Panc1 (cell line): ENCODE results near the gene PCIF1. TPM values are rescaled to one million over a fixed set of nuclear protein-coding genes. Genes with fewer than 3 reads are reported as not detected.

Source experiments
- ATAC-seq: fragments of 200-7000 bp; cut with Tn5 transposase; 2 replicates; pipeline ENCODE4 v1.9.1; 2020; ENCODE audit warnings: mild to moderate bottlenecking, moderate library complexity
- BruUV-seq: library from RNA; stranded (reverse); fragments of 400-500 nt; replicated peaks from 2 replicates; lab custom pipeline; 2021; lab: Mats Ljungman, UMichigan
- CTCF ChIA-PET: fragments of 300-600 bp; sonication (Branson Sonifier 250); formaldehyde crosslinking; loops from one replicate; lab custom pipeline; 2022; ENCODE audit warnings: antibody characterized with exemption; lab: Charles Lee
- POLR2A ChIA-PET: fragments of 300-600 bp; sonication (Branson Sonifier 250); formaldehyde crosslinking; loops from one replicate; lab custom pipeline; 2022; ENCODE audit warnings: antibody characterized with exemption; lab: Charles Lee
- DNase-seq: peaks from one replicate; pipeline ENCODE4 v3.0.0-alpha.2; 2010; ENCODE audit warnings: low read depth, low spot score
- H3K27ac ChIP-seq: 2 replicates; pipeline ENCODE4 v1.5.1; 2011; ENCODE audit warnings: mild to moderate bottlenecking, low read length, inconsistent platforms
- H3K27me3 ChIP-seq: fragments of 200-500 bp; sonication (Bioruptor generic); 2 replicates; pipeline ENCODE4 v1.6.0; 2014; ENCODE audit warnings: low read length, inconsistent platforms; ENCODE audit not compliant: control insufficient read depth, insufficient read depth
- H3K36me3 ChIP-seq: fragments of 200-500 bp; sonication (Bioruptor generic); 2 replicates; pipeline ENCODE4 v1.5.1; 2014; ENCODE audit warnings: inconsistent platforms, mild to moderate bottlenecking, low read length, moderate library complexity; ENCODE audit not compliant: control insufficient read depth, insufficient read depth
- H3K4me1 ChIP-seq: 2 replicates; pipeline ENCODE4 v1.5.1; 2011; ENCODE audit warnings: inconsistent platforms, mild to moderate bottlenecking, low read length, moderate library complexity; ENCODE audit not compliant: control insufficient read depth, insufficient read depth
- H3K4me3 ChIP-seq, 2 experiments: 2 replicates each; pipeline ENCODE4 v1.5.1; 2011 to 2012; ENCODE audit warnings: low read depth in 2 of 2, low read length in 2 of 2, mild to moderate bottlenecking in 2 of 2, inconsistent platforms in 1 of 2, moderate library complexity in 1 of 2
- H3K9me3 ChIP-seq: fragments of 200-500 bp; sonication (Bioruptor generic); 2 replicates; pipeline ENCODE4 v1.5.1; 2014; ENCODE audit warnings: low read depth, mild to moderate bottlenecking, inconsistent platforms, low read length, moderate library complexity; ENCODE audit not compliant: control insufficient read depth, insufficient read depth
- POLR2AphosphoS5 ChIP-seq: IDR thresholded peaks from 2 replicates; pipeline ENCODE4 v1.6.1; 2012; ENCODE audit warnings: mild to moderate bottlenecking, low read depth, low read length, moderate library complexity
- SIN3A ChIP-seq: IDR thresholded peaks from 2 replicates; pipeline ENCODE4 v1.6.1; 2012; ENCODE audit warnings: low read depth, mild to moderate bottlenecking, low read length, moderate library complexity, borderline replicate concordance; ENCODE audit not compliant: insufficient read depth
- TCF7L2 ChIP-seq: IDR thresholded peaks from 2 replicates; pipeline ENCODE4 v1.6.1; 2011; ENCODE audit warnings: mild to moderate bottlenecking, low read depth, low read length, inconsistent platforms
- in situ Hi-C: cut with HindIII; loops from 2 replicates; pipeline ENCODE4 v1.10.0; 2016; ENCODE audit warnings: low sequenced_read_pairs, low pct_unique_long_range_greater_than_20kb
- intact Hi-C: fragments of 100-400 bp; cut with micrococcal nuclease; formaldehyde crosslinking; loops from one replicate; pipeline ENCODE4 v1.10.0; 2022; ENCODE audit not compliant: unreplicated experiment
- total RNA-seq: library from RNA; stranded (reverse); gene quantifications from one replicate; pipeline ENCODE4 v1.2.1, GENCODE V29; 2021; ENCODE audit not compliant: unreplicated experiment
- TF ChIP-seq, protein P1 (sequence below): fragments of 450-650 bp; IDR thresholded peaks from 2 replicates; pipeline ENCODE4 v1.5.1; 2017; ENCODE audit warnings: mild to moderate bottlenecking
- TF ChIP-seq, protein P2 (sequence below), 2 experiments: IDR thresholded peaks; 2 replicates each; pipeline ENCODE4 v1.6.1; 2011 to 2012; ENCODE audit warnings: low read depth in 2 of 2, control low read depth in 1 of 2, low read length in 1 of 2, mild to moderate bottlenecking in 1 of 2, moderate library complexity in 1 of 2; ENCODE audit not compliant: insufficient read depth in 1 of 2

PCIF1 gene
- total RNA-seq, 1 experiment from 2014 or later, result 24.6 TPM

DNA sequence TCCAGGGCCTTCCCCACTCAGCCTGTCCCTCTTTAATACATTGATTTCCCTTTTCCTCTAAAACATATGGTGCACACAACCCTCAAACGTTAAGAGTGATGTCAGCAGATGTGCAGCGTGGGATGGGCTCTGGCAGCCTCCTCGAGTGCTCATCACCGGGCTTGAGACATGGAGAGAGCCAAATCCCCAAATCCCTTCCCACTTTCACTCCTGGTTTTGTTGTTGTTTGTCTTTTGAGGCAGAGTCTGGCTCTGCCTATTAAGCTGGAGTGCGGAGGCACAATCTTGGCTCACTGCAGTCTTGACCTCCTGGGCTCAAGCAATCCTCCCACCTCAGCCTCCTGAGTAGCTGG is 16.7 kb upstream of the PCIF1 start:
- no TSS peak for BruUV-seq
- no peak for DNase-seq
- H3K27ac ChIP-seq, result no peak overlapping the region
- no peak for TF ChIP-seq SIN3A
- TF ChIP-seq TCF7L2, result no peak
- TF ChIP-seq, protein P1, sequence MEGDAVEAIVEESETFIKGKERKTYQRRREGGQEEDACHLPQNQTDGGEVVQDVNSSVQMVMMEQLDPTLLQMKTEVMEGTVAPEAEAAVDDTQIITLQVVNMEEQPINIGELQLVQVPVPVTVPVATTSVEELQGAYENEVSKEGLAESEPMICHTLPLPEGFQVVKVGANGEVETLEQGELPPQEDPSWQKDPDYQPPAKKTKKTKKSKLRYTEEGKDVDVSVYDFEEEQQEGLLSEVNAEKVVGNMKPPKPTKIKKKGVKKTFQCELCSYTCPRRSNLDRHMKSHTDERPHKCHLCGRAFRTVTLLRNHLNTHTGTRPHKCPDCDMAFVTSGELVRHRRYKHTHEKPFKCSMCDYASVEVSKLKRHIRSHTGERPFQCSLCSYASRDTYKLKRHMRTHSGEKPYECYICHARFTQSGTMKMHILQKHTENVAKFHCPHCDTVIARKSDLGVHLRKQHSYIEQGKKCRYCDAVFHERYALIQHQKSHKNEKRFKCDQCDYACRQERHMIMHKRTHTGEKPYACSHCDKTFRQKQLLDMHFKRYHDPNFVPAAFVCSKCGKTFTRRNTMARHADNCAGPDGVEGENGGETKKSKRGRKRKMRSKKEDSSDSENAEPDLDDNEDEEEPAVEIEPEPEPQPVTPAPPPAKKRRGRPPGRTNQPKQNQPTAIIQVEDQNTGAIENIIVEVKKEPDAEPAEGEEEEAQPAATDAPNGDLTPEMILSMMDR, result no peak
- TF ChIP-seq, protein P2, sequence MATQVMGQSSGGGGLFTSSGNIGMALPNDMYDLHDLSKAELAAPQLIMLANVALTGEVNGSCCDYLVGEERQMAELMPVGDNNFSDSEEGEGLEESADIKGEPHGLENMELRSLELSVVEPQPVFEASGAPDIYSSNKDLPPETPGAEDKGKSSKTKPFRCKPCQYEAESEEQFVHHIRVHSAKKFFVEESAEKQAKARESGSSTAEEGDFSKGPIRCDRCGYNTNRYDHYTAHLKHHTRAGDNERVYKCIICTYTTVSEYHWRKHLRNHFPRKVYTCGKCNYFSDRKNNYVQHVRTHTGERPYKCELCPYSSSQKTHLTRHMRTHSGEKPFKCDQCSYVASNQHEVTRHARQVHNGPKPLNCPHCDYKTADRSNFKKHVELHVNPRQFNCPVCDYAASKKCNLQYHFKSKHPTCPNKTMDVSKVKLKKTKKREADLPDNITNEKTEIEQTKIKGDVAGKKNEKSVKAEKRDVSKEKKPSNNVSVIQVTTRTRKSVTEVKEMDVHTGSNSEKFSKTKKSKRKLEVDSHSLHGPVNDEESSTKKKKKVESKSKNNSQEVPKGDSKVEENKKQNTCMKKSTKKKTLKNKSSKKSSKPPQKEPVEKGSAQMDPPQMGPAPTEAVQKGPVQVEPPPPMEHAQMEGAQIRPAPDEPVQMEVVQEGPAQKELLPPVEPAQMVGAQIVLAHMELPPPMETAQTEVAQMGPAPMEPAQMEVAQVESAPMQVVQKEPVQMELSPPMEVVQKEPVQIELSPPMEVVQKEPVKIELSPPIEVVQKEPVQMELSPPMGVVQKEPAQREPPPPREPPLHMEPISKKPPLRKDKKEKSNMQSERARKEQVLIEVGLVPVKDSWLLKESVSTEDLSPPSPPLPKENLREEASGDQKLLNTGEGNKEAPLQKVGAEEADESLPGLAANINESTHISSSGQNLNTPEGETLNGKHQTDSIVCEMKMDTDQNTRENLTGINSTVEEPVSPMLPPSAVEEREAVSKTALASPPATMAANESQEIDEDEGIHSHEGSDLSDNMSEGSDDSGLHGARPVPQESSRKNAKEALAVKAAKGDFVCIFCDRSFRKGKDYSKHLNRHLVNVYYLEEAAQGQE (IDR thresholded peaks at IDR 0.05; ENCODE audit: insufficient read depth in 1 of 2, low read depth in 2 of 2, low read length in 1 of 2), result no peak
- no peak for TF ChIP-seq POLR2AphosphoS5
- H3K27me3 ChIP-seq, result no peaks in the 10 kb centered on the region
- ATAC-seq, result no peak
- intact Hi-C loops (no loop called here), in situ Hi-C loops (no loop called here)
- no peak overlapping the region for H3K4me3 ChIP-seq
- H3K4me1 ChIP-seq, result no peaks in the 10 kb centered on the region
- H3K9me3 ChIP-seq, result no peaks in the 10 kb centered on the region
- no peaks in the 10 kb centered on the region for H3K36me3 ChIP-seq
- CTCF ChIA-PET, result no interaction called here
- POLR2A ChIA-PET, result interaction anchor here (0.8 kb wide), 1 partner anchor 19 kb away, joined by 3 read pairs; no protein-coding TSS in a partner anchor

DNA sequence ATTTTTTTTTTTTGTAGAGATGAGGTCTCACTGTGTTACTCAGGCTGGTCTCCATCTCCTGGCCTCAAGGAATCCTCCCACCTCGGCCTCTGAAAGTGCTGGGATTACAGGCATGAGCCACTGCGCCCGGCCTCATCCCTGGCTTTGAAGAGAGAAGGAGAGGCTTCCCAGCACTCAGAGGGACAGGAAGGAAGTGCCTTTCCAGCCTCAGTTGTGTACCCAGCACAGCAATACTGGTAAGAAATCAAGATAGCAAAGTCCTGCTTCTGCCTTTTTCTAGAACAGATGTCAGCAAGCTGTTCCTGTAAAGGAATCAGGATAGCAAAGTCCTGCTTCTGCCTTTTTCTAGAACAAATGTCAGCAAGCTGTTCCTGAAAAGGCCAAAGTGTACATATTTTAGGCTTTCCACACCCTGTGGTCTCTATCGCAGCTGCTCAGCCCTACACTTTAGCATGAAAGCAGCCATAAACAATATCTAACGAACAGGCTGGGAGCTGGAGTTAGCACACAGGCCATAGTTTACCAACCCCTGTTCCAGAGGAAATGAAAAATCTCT is 16.2 kb upstream of the PCIF1 start:
- H3K27ac ChIP-seq, result no peak overlapping the region

More for the DNA sequence above, 16.2 kb upstream of the PCIF1 start:
- DNase-seq (no peak), ATAC-seq (no peak)
- no peak overlapping the region for H3K4me3 ChIP-seq
- no peaks in the 10 kb centered on the region for H3K36me3 ChIP-seq
- POLR2A ChIA-PET, result interaction anchor here (0.8 kb wide), 1 partner anchor 19 kb away, joined by 3 read pairs; no protein-coding TSS in a partner anchor
- CTCF ChIA-PET, result no interaction called here
- intact Hi-C loops (no loop called here), in situ Hi-C loops (no loop called here)
- H3K9me3 ChIP-seq, result no peaks in the 10 kb centered on the region
- H3K27me3 ChIP-seq, result no peaks in the 10 kb centered on the region
- no peaks in the 10 kb centered on the region for H3K4me1 ChIP-seq
- TF ChIP-seq, protein P1, result no peak
- TF ChIP-seq POLR2AphosphoS5 (no peak), TCF7L2 (no peak), SIN3A (no peak)
- TF ChIP-seq, protein P2 (IDR thresholded peaks at IDR 0.05; ENCODE audit: insufficient read depth in 1 of 2, low read depth in 2 of 2, low read length in 1 of 2), result no peak
- no TSS peak for BruUV-seq
